Inferior parietal cortex (tissue), 1 donor: ENCODE measurements around the gene SLIT3.

Experiments used
- DNase-seq: peaks from one replicate; pipeline ENCODE4 v3.0.0-alpha.2; 2016; ENCODE audit errors: extremely low spot score

Gene SLIT3

GRCh38 chr5:169299191-169299662 is 1.7 kb downstream of the SLIT3 start:
- DNase-seq = no peak

DNA sequence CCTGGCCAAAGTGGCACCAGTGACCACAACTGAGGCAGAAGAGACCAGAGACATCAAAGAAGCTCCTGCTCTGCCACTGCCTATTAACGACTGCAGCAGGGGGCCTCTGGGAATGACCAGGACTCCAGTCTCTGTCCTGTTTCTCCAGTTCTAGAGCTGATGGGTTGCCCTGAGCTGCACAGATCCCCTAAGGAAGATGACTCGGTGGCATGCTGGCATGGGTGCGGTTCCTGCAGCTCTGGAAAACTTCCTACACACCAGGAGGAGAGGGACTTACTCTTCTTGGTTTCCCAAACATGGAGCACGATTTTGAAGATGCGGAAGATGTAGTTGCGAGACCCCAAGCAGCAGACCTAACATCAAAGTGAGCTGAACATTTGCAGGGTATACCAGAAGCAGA is 2.7 kb downstream of the SLIT3 start:
- DNase-seq = no peak

DNA sequence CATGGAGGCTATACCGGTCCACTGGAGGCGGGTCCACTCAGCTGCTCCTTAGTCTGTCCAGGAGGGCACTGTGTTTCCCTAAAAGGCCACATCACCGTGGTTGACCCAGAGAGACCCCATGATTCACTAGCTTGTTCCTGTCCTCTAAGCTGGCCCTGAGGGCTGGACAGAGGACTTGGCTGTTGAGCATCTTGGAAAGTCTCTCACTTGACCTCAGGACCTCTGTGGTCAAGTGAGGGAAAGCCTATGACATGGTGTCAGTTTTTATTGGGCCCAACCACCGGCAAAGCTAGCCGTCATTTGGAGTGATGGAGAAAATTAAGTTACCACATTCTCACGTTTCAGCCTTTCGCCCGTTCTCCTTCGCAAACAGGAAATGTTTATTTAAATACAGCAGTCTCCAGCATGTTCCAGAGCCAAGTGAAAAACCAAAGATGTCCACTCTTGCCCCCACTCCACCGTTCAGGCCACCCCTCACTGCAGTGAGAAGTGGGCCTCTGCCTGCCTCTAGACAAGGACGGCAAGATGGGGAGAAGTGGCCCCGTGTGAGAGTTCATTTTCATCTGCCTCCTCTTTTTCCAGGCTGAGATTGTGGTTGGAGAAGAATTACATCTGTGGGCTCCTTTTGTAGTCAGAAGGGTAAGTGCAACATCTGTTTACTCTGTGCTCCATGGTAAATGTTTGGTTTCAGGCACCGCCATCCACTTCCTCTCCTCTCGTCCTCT is 4.4 kb downstream of the SLIT3 start:
- no peak for DNase-seq

DNA sequence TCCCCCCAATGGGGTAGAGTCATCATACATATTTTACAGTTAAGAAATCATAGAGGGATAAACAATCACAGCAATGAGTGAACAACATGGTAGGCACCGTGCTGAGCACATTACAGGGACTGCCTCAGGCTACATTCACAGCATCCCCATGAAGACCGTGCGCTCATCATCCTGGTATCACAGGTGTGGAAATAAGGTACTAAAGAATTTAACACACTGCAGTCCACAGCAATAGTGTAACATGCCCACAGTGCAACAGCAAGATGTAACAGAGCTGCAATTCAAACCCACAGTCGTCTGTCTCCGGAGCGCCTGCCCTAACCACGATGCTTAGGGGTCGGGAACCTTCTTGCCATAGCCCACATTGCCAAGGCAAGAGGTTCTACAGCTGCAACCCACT is 5.6 kb downstream of the SLIT3 start:
- DNase-seq = no peak

DNA sequence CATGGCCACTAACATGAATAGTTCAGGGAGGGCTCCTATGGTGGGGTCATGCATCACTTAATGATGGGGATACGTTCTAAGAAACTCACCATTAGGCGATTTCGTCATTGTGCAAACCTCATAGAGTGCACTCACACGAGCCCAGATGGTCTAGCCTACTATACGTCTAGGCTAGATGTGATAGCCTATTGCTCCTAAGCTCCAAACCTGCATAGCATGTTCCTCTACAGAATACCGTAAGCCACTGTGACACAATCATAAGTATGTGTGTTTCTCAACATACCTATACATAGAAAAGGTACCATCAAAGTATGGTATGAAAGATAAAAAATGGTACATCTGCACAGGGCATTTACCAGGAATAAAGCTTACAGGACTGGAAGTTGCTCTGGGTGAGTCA is 6.3 kb downstream of the SLIT3 start:
- DNase-seq = no peak

DNA sequence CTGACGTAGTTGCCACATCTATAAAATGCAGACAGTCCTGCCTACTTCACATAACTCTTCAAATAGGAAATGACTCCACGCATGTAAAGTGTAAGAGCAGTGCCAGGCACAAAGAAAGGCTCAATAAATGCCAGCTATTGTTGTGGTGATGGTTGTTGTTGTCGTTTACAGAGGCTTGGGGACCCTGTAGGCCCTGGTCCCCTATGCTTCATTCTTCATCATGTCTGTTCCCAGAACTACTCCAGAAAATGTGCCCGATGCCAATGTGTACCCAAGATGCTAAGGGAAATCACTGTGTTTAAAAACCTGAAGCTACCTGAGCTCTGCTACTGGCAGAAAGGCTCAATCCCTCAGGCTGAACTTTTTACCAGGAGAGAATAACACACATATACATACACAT is 9.1 kb downstream of the SLIT3 start:
- no peak for DNase-seq

DNA sequence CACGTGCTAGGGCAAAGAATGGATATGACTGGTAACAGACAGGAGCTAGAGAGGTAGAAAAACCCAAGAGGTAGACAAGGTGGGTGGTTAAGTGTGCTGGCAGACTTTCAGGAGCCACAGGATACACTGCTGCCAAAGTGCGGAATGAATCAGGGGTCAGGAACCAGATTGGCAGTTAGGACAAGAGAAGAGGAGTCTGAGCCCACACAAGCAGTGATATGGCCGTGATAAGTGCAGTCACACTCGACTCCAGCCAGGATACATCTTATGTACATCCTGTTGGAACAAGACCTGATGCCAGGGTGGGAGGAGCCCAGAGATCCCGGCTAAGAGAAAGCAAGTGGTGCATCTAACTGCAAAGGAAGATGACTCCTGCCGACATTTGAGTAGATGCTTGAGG is 10.0 kb downstream of the SLIT3 start:
- DNase-seq = no peak

- DNase-seq = no peak
Measured at GRCh38 chr5:169289520-169289919, 11.4 kb downstream of the SLIT3 start.

DNA sequence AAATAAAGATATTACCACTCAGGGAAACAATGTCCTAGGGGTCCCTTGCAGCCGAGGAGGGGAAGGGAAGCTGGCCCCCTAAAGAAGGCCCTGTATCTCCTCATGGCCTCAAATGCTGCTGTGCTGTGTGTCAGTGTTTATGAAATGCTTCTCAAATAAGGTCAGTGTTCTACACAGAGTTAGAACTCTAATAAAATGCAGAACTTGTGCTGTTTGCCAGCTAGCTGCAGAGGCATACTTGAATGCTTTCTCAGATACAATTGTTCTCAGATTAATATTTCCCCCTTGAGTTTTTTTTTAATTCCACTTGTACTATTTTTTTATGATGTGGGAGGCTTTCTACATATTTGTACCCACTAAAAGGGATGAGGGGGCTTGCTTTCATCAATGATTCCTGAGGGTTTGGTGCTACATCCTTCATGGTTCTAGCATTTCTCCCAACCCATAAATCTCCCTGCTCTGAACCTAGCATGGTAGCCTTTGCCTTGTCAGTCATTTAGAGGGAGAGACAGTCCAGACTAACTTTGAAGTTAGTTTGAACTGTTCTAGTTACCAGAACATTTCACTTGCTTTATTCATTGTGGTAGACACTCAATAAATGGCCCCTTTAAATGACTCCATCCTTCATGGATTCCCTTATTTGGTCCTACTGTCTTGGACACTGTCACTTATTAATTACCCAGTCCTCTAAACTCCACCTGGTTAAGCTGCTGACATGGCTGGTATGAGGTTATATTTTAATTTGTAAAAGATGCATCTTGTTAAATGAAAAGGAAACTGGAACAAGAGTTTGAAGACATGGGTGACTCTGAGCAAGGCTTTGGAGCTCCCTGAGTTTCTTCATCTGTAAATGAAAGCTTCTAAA is 12.6 kb downstream of the SLIT3 start:
- no peak for DNase-seq

GRCh38 chr5:169287529-169287928 is 13.4 kb downstream of the SLIT3 start:
- DNase-seq = no peak

- DNase-seq = no peak
Measured at GRCh38 chr5:169286572-169287300, 14.2 kb downstream of the SLIT3 start.

DNA sequence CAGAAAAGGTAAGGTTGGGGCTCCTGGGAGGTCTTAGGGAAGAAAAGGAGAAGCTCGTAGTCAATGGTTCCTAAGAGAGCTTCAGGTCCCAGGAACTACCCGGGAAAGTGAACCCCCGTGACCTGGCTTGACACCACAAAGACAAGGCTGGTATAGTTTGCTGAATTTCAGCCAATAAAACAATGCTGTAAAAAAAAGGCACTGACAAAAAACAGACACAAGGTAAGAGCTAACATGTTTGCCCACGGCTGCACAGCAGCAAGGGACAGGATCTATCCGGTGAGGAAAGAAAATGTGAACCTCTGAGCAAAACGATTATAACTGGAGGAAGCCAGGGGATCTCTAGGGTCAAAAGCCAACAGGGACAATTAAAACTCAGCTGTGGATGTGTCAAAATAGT is 17.1 kb downstream of the SLIT3 start:
- no peak for DNase-seq

DNA sequence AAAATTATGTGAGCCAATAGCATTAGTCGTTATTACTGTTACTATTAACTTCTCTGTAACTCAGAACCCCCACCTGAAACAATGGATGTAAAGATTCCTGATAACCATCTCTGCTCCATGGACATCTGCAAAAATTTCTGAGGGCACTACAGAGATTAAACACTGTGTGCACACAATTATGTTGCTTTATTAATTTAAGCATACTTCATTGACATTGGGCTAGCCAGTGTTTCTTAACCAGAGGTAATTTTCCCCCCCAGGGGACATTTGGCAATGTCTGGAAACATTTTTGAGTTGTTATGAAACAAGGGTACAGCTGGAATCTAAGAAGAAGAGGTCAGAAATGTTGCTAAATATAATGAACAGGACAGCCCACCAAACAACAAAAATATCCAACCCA is 19.3 kb downstream of the SLIT3 start:
- no peak for DNase-seq

- no peak for DNase-seq
Measured at GRCh38 chr5:169280696-169281095, 20.2 kb downstream of the SLIT3 start.

DNA sequence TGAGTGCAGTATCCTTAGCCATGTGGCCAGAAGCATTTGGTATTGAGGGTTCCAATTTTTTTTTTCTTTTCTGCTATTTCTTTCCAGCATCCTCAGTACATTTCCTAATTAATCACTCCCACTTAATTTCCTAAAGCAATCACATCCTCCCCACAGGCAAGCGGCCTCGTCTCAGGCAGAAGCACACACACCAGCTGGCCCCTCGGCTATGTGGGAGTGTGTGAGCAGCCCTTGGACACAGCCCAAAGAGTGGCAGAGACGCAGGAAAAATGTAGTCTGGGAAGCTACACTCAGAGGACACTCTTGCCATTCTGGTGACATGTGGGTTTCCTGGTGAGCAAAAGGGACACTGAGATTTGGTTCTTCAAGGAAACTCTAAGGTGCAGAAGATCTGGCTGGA is 20.7 kb downstream of the SLIT3 start:
- no peak for DNase-seq

GRCh38 chr5:169279125-169279524 is 21.8 kb downstream of the SLIT3 start:
- DNase-seq = no peak

DNA sequence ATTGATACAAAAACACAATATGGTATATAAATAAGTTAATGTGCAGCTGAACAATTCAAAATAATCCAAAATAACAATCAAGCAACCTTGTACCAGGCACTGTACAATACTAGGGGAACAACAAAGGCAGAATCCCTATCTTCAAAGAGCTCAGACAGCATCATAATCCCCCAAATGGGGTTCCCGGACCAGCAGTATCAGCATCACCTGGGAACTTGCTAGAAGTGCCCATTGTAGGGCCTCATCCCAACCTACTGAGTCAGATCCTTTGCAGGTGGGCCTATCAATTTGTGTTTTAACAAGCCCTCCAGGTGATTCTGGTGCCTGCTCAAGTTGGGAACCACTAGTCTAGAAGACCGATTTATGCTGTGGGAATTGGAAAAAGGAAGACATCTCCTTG is 27.1 kb downstream of the SLIT3 start:
- DNase-seq = no peak

DNA sequence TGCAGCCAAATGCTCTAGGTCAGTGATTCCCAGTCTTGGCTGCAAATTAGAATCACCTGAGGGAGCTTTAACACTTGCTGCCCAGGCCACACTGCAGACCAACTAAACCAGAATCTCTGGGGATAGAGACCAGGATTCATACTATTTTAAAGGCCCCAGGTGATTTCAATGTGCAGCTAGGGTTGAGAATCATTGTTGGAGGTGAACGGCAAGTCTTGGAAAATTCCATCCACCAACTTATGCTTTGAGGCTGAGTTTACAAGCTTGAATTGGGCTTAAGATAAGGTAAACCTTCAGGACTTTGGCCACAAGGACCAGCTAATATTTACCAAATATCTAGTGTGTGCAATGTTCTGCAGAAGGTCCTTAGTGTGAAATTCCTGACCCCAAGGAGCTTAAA is 27.5 kb downstream of the SLIT3 start:
- DNase-seq = no peak

DNA sequence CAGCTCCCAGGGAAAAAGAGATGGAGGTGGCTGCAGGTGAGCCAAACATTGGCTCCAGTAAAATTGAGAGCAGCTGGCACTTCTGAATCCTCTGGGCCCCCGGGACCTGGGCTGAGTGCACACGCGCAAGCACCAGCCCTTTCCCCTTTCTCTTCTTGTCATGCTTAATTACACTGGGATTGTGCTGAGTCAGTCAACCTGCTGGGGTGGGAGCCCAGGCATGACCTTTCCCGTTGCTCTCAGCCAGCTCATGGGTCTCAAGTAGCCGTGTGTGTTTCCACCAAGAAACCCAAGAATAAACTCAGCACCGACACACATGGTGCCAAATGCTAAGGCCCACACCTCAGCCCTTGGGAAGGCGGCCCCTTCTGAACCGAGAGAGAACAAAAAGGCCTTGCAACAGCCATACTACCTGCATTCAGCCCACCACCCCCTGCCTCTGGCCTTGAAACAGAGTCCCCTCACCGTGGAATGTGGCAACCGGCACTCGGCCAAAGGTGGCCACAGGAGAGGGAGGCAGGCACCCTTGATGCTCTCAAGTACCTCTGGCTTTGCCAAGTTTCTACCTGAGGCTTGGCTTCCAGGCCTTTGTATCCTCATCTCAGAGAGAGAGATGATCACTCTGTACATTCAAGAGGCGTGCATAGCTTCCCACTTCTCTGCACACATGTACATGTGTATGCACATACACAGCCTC is 28.1 kb downstream of the SLIT3 start:
- DNase-seq = no peak

DNA sequence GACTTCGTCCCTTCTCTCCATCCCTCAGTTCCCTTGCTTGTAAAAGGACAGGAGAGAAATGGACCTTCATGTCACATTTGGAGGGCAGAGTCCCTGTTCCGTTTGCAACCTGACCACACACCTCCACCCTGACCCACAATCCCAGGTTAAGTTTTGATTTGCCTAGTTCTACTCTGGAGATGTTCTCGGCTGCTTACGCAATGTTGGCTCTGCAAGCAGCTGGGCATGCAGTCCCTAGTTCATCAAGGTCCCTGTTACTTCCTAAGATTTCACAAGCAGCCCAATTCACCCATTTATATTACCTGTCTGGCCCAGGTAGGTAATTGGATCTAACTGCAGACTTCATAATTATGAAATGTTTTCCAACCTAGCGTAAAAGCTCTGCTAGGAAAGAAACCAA is 28.8 kb downstream of the SLIT3 start:
- no peak for DNase-seq

DNA sequence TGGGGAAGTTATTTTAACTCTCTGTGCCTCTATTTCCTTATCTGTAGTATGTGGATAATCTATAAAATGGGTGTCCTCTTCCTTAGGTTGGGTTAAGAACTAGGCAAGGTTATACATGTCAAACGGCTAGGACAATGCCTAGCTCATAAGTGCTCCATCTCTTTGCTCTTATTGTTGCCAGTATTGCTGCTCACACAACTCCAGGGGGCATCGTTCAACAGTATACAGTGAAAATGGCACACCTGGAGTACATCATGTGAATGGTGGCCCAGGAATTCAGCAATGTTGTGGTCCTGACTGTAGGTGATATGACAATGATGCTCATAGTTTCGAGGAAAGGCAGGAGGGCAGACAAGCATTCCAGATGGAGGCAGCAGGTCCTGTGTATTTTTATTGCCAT is 30.1 kb downstream of the SLIT3 start:
- no peak for DNase-seq

GRCh38 chr5:169268019-169268418 is 32.9 kb downstream of the SLIT3 start:
- no peak for DNase-seq
